Activated CD4-positive, alpha-beta T cell treated with anti-CD3 and anti-CD28 coated beads, Interleukin-2, amount 10 ng/mL, durations not matched to agents 24 days and 14 days (primary cell): ENCODE data around the gene MAML1. TPM values are rescaled to one million over a fixed set of nuclear protein-coding genes. Genes with fewer than 3 reads are reported as not detected.

Source experiments
- DNase-seq: peaks from one replicate; pipeline ENCODE4 v3.0.0; 2022
- H3K27ac Mint-ChIP-seq: one replicate; pipeline ENCODE4 v1.8.0; 2022; ENCODE audit warnings: mild to moderate bottlenecking, mixed read lengths
- H3K27me3 Mint-ChIP-seq: one replicate; pipeline ENCODE4 v1.8.0; 2022; ENCODE audit warnings: mixed read lengths
- H3K36me3 Mint-ChIP-seq: one replicate; pipeline ENCODE4 v1.8.0; 2022; ENCODE audit warnings: low read depth, mild to moderate bottlenecking, mixed read lengths
- H3K4me1 Mint-ChIP-seq: one replicate; pipeline ENCODE4 v1.8.0; 2021; ENCODE audit warnings: mixed read lengths
- H3K4me3 Mint-ChIP-seq: one replicate; pipeline ENCODE4 v1.8.0; 2022; ENCODE audit warnings: mild to moderate bottlenecking, moderate library complexity, mixed read lengths
- H3K9me3 Mint-ChIP-seq: one replicate; pipeline ENCODE4 v1.8.0; 2021; ENCODE audit warnings: mixed read lengths
- intact Hi-C: fragments of 100-400 bp; cut with micrococcal nuclease; formaldehyde crosslinking; loops from one replicate; pipeline ENCODE4 v1.15.1; 2023
- total RNA-seq: library from RNA; stranded (reverse); gene quantifications from 2 replicates; pipeline ENCODE4 v1.2.3, GENCODE V29; 2022

Gene MAML1
- total RNA-seq, 1 donor from 2014 or later = 34.6 TPM

GRCh38 chr5:179824745-179825112 is 92.1 kb downstream of the MAML1 start:
- peaks cover 32% of the 10 kb centered on the region for H3K4me1 Mint-ChIP-seq
- H3K36me3 Mint-ChIP-seq = peaks cover 73% of the 10 kb centered on the region
- no peaks in the 10 kb centered on the region for H3K9me3 Mint-ChIP-seq
- intact Hi-C loops = loop anchor here (5.0 kb wide), 2 partner anchors 202 to 272 kb away; partner anchors contain the start of genes HNRNPH1 and RUFY1
- H3K27ac Mint-ChIP-seq = no peak overlapping the region
- H3K27me3 Mint-ChIP-seq = no peaks in the 10 kb centered on the region
- peak overlapping the region; percentile 3 for H3K4me3 Mint-ChIP-seq
- peak; percentile 55 for DNase-seq

GRCh38 chr5:179825655-179826182 is 93.1 kb downstream of the MAML1 start:
- Mint-ChIP-seq H3K4me1 (peaks cover 27% of the 10 kb centered on the region), H3K27me3 (no peaks in the 10 kb centered on the region), H3K9me3 (no peaks in the 10 kb centered on the region), H3K36me3 (peaks cover 81% of the 10 kb centered on the region), H3K27ac (no peak overlapping the region), H3K4me3 (no peak overlapping the region)
- peak; percentile 57 for DNase-seq
- intact Hi-C loops = no loop called here

Other genes starting within 250 kb of the MAML1 start
- gene RUFY1, start 182.3 kb upstream of the MAML1 start, total RNA-seq = 38.8 and 40.6 TPM in 2 replicates
- gene HNRNPH1, start 109.2 kb upstream of the MAML1 start, total RNA-seq = 952 and 964 TPM in 2 replicates
- gene CBY3, start 51.8 kb upstream of the MAML1 start, total RNA-seq = 0.45 and 0.63 TPM in 2 replicates
- 514 and 546 TPM in 2 replicates for gene CANX, start 33.9 kb upstream of the MAML1 start, total RNA-seq
- 0.88 and 1.6 TPM in 2 replicates for gene LTC4S, start 61.2 kb downstream of the MAML1 start, total RNA-seq
- 126 and 134 TPM in 2 replicates for gene MGAT4B, start 74.0 kb downstream of the MAML1 start, total RNA-seq
- 177 and 183 TPM in 2 replicates for gene SQSTM1, start 88.1 kb downstream of the MAML1 start, total RNA-seq
- 27.6 and 27.8 TPM in 2 replicates for gene MRNIP, start 126.0 kb downstream of the MAML1 start, total RNA-seq
- gene TBC1D9B, start 175.1 kb downstream of the MAML1 start, total RNA-seq = 129 and 138 TPM in 2 replicates